K562 (cell line): ENCODE results near the gene GAPDHS. TPM values are rescaled to one million over a fixed set of nuclear protein-coding genes. Genes with fewer than 3 reads are reported as not detected.
A peak's percentile ranks its signal among the peaks of the same experiment; 100 is the strongest.

ENCODE experiments used
- ATF1 ChIP-seq, 2 experiments: fragments of 450-650 bp in 1 of 2; IDR thresholded peaks; 2 replicates each; pipeline ENCODE4 v1.6.1; 2016; ENCODE audit warnings: missing compliant biosample characterization in 1 of 2, missing genetic modification characterization in 1 of 2
- CBFB ChIP-seq: sonication (generic); formaldehyde crosslinking; IDR thresholded peaks from 2 replicates; pipeline ENCODE4 v1.4.0; 2020; ENCODE audit warnings: mild to moderate bottlenecking, missing genetic modification reagents
- CTBP1 ChIP-seq: fragments of 450-650 bp; IDR thresholded peaks from 2 replicates; pipeline ENCODE4 v1.6.1; 2016; ENCODE audit warnings: borderline replicate concordance
- CTCF ChIP-seq, 3 experiments: IDR thresholded peaks in 2 of 3; conservative IDR thresholded peaks in 1 of 3; 2 replicates each; pipeline ENCODE4 v1.5.1; 2011 to 2012; ENCODE audit warnings: low read length in 3 of 3, mild to moderate bottlenecking in 3 of 3, control low read depth in 2 of 3, improper control_type of control experiment in 1 of 3, inconsistent platforms in 1 of 3, low read depth in 1 of 3, mixed read lengths in 1 of 3, moderate library complexity in 1 of 3; ENCODE audit not compliant: insufficient read depth in 2 of 3
- IRF9 ChIP-seq: fragments of 450-650 bp; IDR thresholded peaks from 2 replicates; pipeline ENCODE4 v1.6.1; 2016; ENCODE audit warnings: missing biosample characterization, missing genetic modification characterization
- MCM7 ChIP-seq, 2 experiments: fragments of 450-650 bp; IDR thresholded peaks; 2 replicates each; pipeline ENCODE4 v1.6.1; 2016 to 2018
- NCOA4 ChIP-seq: fragments of 450-650 bp; IDR thresholded peaks from 2 replicates; pipeline ENCODE4 v1.6.1; 2018; ENCODE audit warnings: mild to moderate bottlenecking; ENCODE audit not compliant: partially characterized antibody
- POLR2AphosphoS5 ChIP-seq: IDR thresholded peaks from 2 replicates; pipeline ENCODE4 v1.6.1; 2011; ENCODE audit warnings: mild to moderate bottlenecking, low read depth, low read length, moderate library complexity; ENCODE audit not compliant: control insufficient read depth, insufficient read depth
- REST ChIP-seq, 2 experiments: fragments of 450-650 bp; formaldehyde crosslinking in 1 of 2; IDR thresholded peaks; 2 replicates each; pipeline versions ENCODE4 v1.4.0 to v1.6.1; 2014 to 2020; ENCODE audit warnings: mild to moderate bottlenecking in 2 of 2, borderline replicate concordance in 1 of 2, low read depth in 1 of 2
- SNAPC5 ChIP-seq: fragments of 250-450 bp; sonication (Bioruptor Pico); IDR thresholded peaks from 2 replicates; pipeline ENCODE4 v1.8.0; 2021; ENCODE audit warnings: moderate library complexity, mild to moderate bottlenecking, inconsistent platforms
- TAF1 ChIP-seq: IDR thresholded peaks from 2 replicates; pipeline ENCODE4 v1.6.1; 2011; ENCODE audit warnings: mild to moderate bottlenecking, low read length, moderate library complexity; ENCODE audit not compliant: insufficient read depth, control insufficient read depth, severe bottlenecking; ENCODE audit errors: extremely low read depth
- ZBTB43 ChIP-seq: sonication (generic); formaldehyde crosslinking; IDR thresholded peaks from 2 replicates; pipeline ENCODE4 v1.8.0; 2023; ENCODE audit warnings: mild to moderate bottlenecking, missing genetic modification reagents
- ZKSCAN1 ChIP-seq: fragments of 150-350 bp; IDR thresholded peaks from 2 replicates; pipeline ENCODE4 v1.6.1; 2016; ENCODE audit warnings: low read depth, low read length
- polyA plus RNA-seq, 8 experiments: library from polyadenylated mRNA; depleted of rRNA in 4 of 8; stranded (reverse) in 5 of 8; unstranded in 3 of 8; fragments of >200 nt; fragmentation: Nextera tagmentation in 2 of 8; fragmentation: Illumina TruSeq in 1 of 8; extraction: Ambion mirVana in 2 of 8; extraction: Trizol in 1 of 8; gene quantifications; 2 replicates each; pipeline versions ENCODE4 v1.2.1 to v1.2.3, GENCODE V29; 2011 to 2014; ENCODE audit warnings: inconsistent platforms in 1 of 8, missing spikeins in 1 of 8
- total RNA-seq, 7 experiments: library from RNA; depleted of rRNA in 6 of 7; stranded (reverse); fragments of >200 nt in 6 of 7; fragmentation: Illumina TruSeq in 2 of 7; extraction: Trizol in 2 of 7; gene quantifications; 2 replicates each; pipeline versions ENCODE4 v1.2.1 to v1.2.3, GENCODE V29; 2011 to 2021; ENCODE audit warnings: low replicate concordance in 1 of 7

GAPDHS gene
- total and polyA plus RNA-seq, 9 of the 15 experiments (the other 6 are each of a cell fraction or from before 2014, with no cell fraction given) = 0.08 to 0.12 TPM; not detected in 7

- peak; percentile 13; the same call in 1 of the 2 replicates for TF ChIP-seq REST (IDR thresholded peaks at IDR 0.05; ENCODE audit: borderline replicate concordance)
- TF ChIP-seq REST (CRISPR knock-in tag; IDR thresholded peaks at IDR 0.05; ENCODE audit: low read depth) = no peak
- peak; percentile 38 to 79 (median 45); a peak in 4 of 6 replicates for TF ChIP-seq CTCF (IDR thresholded peaks at IDR 0.05 in 2 of 3, conservative IDR thresholded peaks at IDR 0.05 in 1 of 3; ENCODE audit: insufficient read depth in 2 of 3, low read depth in 1 of 3, low read length in 3 of 3)
- no peak for TF ChIP-seq ATF1 (CRISPR knock-in tag; IDR thresholded peaks at IDR 0.05)
- TF ChIP-seq ATF1 (tag; IDR thresholded peaks at IDR 0.05) = no peak
- TF ChIP-seq NCOA4 = no peak
- TF ChIP-seq POLR2AphosphoS5 = no peak
- no peak for TF ChIP-seq ZKSCAN1
- no peak for TF ChIP-seq TAF1
- no peak for TF ChIP-seq MCM7 (IDR thresholded peaks at IDR 0.05)
- peak; percentile 86 for TF ChIP-seq CTBP1
- TF ChIP-seq IRF9 (tag) = no peak
- 0 out of 2 replicates have a peak, but pooled peaks have one; percentile 41 for TF ChIP-seq CBFB (CRISPR knock-in tag)
- no peak for TF ChIP-seq ZBTB43 (CRISPR knock-in tag)
- TF ChIP-seq SNAPC5 (CRISPR knock-in tag) = no peak
Measured at GRCh38 chr19:35557539-35558399, 24.5 kb downstream of the GAPDHS start (continued).
